Lower leg skin (tissue), 3 donors: ENCODE results near the gene CALY.

Source experiments
- POLR2A ChIP-seq, 2 donors: fragments of 450-650 bp; IDR thresholded peaks; one replicate each; pipeline ENCODE4 v1.6.1; 2016 to 2017; ENCODE audit warnings: antibody characterized with exemption in 2 of 2, mild to moderate bottlenecking in 1 of 2, moderate library complexity in 1 of 2
- TF ChIP-seq, protein P1 (sequence below), 3 donors: fragments of 450-650 bp; IDR thresholded peaks; one replicate each; pipeline ENCODE4 v1.5.1; 2016; ENCODE audit warnings: antibody characterized with exemption in 3 of 3, mild to moderate bottlenecking in 3 of 3, moderate library complexity in 2 of 3

DNA sequence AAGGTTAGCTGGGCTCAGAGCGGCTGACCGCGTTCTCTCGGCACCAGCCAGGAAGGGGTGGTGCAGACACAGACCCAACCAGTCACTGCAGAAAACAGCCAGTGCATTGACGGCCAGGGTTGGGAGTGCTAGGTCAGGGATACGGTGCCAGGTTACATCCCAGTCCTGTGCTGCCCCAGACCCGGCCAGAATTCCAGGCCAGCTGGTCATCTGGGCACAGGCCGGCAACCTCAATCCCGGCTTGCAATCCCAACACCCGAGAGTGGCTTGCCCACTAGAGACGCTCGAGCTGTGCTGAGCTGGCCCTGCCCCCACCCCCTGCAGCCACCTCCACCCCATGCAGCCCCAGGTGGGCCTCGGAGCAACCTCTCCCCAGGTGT lies 14.2 kb upstream of the CALY start:
- TF ChIP-seq, protein P1, sequence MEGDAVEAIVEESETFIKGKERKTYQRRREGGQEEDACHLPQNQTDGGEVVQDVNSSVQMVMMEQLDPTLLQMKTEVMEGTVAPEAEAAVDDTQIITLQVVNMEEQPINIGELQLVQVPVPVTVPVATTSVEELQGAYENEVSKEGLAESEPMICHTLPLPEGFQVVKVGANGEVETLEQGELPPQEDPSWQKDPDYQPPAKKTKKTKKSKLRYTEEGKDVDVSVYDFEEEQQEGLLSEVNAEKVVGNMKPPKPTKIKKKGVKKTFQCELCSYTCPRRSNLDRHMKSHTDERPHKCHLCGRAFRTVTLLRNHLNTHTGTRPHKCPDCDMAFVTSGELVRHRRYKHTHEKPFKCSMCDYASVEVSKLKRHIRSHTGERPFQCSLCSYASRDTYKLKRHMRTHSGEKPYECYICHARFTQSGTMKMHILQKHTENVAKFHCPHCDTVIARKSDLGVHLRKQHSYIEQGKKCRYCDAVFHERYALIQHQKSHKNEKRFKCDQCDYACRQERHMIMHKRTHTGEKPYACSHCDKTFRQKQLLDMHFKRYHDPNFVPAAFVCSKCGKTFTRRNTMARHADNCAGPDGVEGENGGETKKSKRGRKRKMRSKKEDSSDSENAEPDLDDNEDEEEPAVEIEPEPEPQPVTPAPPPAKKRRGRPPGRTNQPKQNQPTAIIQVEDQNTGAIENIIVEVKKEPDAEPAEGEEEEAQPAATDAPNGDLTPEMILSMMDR (IDR thresholded peaks at IDR 0.05): no peak
- TF ChIP-seq POLR2A (IDR thresholded peaks at IDR 0.05): no peak
